ENCODE measurements around the gene RPL9.
"Not testable (repeated sequence)": the region's sequence is repeated elsewhere in the genome, so short reads cannot be mapped to it uniquely, and the experiment has no call there.

Gene RPL9

DNA sequence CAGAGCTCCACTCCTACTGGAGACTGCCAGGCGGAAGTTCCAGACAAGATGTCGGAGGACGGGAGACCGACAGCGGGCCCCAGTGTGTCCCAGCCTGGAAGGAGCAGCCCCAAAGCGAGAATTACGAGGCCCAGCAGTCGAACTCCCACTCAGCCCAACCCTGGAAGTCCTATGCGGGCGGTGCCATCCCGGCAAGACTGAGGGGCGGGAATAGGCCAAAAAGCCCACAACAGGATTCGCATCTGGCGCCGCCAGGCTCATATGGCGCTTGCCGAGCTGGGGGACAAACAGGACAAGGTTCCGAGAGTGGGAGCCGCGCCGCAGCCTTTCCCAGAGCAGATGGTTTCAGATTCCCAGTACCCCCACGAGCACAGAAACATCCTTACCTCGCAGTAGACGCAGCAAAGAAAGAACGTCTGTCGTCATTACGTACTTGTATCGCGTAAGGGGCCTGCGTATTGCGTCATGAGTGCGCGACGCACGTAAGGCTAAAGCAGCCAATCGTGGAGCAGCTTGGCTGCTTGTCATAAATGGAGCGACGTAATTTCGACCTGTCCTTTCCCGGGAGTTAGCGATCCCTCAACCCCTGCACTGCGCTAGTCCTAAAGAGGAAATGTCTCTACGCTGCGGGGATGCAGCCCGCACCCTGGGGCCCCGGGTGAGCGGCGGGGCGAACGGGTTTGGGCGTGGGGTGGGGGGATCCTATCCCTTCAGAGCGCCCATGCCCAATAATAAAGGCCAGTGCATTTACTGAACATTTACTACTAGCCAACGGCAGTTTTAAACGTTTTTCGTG is at the start of gene RPL9, which contains the start of gene LIAS:
Gene RPL9, minus strand, starts transcription at position 418 of the 796 bp plus-strand sequence. CDS start 483 bp downstream, outside the sequence.
Gene LIAS, plus strand, starts transcription at position 552 of the 796 bp plus-strand sequence. Its CDS starts 62 bp downstream, at position 614.
- H3K27ac Mint-ChIP-seq, result peak within 1 kb of the TSS; percentile 99
- peak within 1 kb of the TSS; percentile 98 for H3K4me3 Mint-ChIP-seq
- H3K36me3 Mint-ChIP-seq (ENCODE audit: low read depth), result peaks cover 81% of the 10 kb centered on the region
- peaks cover 60% of the 10 kb centered on the region for H3K4me1 Mint-ChIP-seq (ENCODE audit: low read depth)
- H3K9me3 Mint-ChIP-seq, result no peaks in the 10 kb centered on the region
- no peaks in the 10 kb centered on the region for H3K27me3 Mint-ChIP-seq

DNA sequence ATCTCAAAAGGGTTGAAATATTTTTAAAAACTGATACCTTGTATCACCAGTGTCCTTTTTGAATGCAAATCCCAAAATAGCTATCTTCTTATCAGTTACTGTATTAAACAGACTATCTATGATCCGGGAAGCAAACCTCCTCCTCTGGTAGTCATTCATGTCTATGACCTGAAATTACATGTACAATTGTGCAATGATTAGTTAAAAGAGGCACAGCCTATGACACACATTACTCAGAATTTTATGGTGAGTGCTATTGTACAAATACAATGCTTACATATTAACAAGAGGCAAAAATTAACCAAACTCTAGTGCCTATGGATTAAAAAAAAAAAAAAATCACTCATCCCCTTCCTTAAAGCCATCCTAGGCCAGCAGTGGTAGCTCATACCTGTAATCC is 46.9 kb upstream of the RPL9 start:
- Mint-ChIP-seq H3K4me1 (ENCODE audit: low read depth) (no peaks in the 10 kb centered on the region), H3K27ac (no peak overlapping the region)

DNA sequence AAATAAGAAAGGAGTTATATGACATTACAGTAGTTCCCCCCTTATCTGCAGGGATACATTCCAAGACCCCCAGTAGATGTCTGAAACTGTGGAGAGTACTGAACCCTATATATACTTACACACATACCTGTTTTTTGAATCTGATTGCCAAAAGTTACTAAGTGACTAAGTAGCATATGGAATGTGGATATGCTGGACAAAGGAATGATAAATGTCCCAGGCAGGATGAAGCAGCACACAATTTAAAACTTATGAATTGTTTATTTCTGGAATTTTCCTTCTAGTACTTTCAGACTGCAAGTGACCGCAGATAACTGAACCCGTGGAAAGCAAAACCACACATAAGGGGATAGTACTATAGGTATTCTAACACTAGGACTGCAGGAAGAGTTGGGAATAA is 45.8 kb upstream of the RPL9 start:
- H3K9me3 Mint-ChIP-seq, result no peaks in the 10 kb centered on the region

More for the DNA sequence above, 46.9 kb upstream of the RPL9 start:
- H3K9me3 Mint-ChIP-seq, result no peaks in the 10 kb centered on the region
- peaks cover 67% of the 10 kb centered on the region for H3K36me3 Mint-ChIP-seq (ENCODE audit: low read depth)
- H3K27me3 Mint-ChIP-seq, result no peaks in the 10 kb centered on the region
- H3K4me3 Mint-ChIP-seq, result no peak overlapping the region

DNA sequence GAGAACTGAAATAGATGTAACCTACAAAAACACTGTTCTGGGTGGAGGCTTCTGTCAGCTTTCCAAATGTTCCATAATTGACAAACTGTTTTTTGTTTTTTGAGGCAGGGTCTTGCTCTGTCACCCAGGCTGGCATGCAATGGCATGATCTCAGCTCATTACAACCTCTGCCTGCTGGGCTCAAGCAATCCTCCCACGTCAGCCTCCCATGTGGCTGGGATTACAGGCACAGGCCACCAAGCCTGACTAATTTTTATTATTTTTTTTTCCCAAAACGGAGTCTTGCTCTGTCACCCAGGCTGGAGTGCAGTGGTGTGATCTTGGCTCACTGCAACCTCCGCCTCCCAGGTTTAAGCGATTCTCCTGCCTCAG is 43.9 kb upstream of the RPL9 start:
- not testable (repeated sequence) for H3K9me3 Mint-ChIP-seq; H3K27ac Mint-ChIP-seq; H3K4me3 Mint-ChIP-seq; H3K4me1 Mint-ChIP-seq (ENCODE audit: low read depth); H3K27me3 Mint-ChIP-seq
- peaks cover 59% of the 10 kb centered on the region for H3K36me3 Mint-ChIP-seq (ENCODE audit: low read depth)

More for the DNA sequence above, 45.8 kb upstream of the RPL9 start:
- no peak overlapping the region for H3K27ac Mint-ChIP-seq
- peaks cover 63% of the 10 kb centered on the region for H3K36me3 Mint-ChIP-seq (ENCODE audit: low read depth)
- no peaks in the 10 kb centered on the region for H3K27me3 Mint-ChIP-seq
- H3K4me3 Mint-ChIP-seq, result no peak overlapping the region
- H3K4me1 Mint-ChIP-seq (ENCODE audit: low read depth), result no peaks in the 10 kb centered on the region

DNA sequence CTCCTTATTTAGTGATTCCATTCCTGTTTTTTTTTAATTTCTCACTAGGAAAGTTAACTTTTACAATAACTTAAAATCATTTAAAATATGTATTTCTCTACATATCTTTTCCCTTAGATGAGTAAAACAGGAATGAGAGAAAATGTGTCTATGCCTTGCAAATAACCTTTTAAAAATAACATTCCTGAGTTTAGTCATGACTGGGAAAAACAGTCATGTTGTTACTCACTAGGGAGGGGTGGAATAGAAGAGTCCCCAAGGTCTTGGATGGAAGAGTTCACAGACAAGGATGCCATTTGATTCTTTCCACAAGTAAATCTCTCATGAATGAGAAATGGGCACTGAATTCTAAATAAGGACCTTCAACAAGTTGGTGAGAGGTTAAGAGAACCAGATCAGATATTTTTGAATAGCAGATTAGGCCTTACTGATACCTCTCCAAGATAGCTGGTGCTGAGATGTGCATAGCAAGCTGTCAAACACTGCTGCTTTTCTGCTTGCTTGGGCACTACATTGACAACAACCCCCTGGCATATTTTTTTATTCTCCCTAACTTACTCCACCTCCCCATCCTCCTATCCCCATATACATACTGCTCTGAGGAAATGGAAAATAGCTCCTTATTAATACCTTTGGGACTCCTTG is 43.4 kb upstream of the RPL9 start:
- Mint-ChIP-seq H3K27ac (no peak overlapping the region), H3K36me3 (ENCODE audit: low read depth) (peaks cover 56% of the 10 kb centered on the region), H3K4me1 (ENCODE audit: low read depth) (no peaks in the 10 kb centered on the region), H3K27me3 (no peaks in the 10 kb centered on the region), H3K4me3 (no peak overlapping the region), H3K9me3 (no peaks in the 10 kb centered on the region)

DNA sequence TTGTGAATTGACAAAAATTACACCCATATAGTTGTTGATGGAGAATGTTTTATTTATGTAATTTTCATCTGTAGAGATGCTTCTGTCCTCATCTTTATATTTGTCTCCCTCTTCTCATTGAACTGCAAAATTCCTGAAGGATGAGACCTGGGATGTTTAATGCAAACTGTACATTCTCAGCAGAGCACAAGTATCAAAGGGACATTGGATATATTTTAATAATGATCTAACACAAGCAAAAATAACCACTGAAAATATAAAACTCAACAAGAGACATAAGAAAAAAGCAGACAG is 40.0 kb upstream of the RPL9 start:
- H3K27ac Mint-ChIP-seq, result no peak overlapping the region
- H3K9me3 Mint-ChIP-seq, result no peaks in the 10 kb centered on the region
- no peaks in the 10 kb centered on the region for H3K4me1 Mint-ChIP-seq (ENCODE audit: low read depth)
- H3K4me3 Mint-ChIP-seq, result no peak overlapping the region
- H3K36me3 Mint-ChIP-seq (ENCODE audit: low read depth), result peaks cover 33% of the 10 kb centered on the region
- H3K27me3 Mint-ChIP-seq, result no peaks in the 10 kb centered on the region

DNA sequence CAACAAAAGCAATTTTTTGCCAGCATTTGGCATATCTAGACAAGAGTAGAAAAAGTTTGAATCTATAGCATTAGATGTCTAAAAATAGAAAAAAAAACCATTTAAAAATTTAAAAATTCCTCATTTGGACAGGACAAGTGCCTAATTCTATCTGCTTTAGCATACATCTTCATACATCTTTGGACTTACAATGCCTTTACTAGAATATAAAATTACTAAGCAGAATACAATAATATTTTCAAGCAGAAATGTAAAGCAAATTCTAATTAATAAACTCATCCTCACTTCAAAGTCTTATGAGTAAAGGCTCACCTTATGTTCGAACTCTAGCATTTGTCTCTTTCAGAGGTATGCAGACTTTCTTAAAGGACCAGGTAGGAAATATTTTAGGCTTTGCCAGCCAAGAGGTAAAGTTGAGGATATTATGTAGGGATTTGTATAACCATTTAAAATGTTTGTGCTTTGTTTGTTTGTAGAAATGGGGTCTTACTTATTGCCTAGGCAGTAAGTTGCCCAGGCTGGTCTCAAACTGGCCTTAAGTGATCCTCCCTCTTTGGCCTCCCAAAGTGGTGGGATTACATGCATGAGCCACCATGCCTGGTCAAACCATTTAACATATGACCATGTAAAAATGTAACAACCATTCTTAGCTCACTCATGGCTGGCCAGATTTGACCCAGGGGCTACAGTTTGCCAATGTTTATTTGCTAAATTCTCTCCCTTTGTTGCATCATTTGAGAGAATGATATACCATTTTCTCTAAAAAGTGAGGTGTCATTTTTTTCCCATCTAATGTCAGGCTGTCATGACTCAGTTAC is 39.4 kb upstream of the RPL9 start:
- no peak overlapping the region for H3K4me3 Mint-ChIP-seq
- H3K27me3 Mint-ChIP-seq, result no peaks in the 10 kb centered on the region
- no peak overlapping the region for H3K27ac Mint-ChIP-seq
- peaks cover 28% of the 10 kb centered on the region for H3K36me3 Mint-ChIP-seq (ENCODE audit: low read depth)
- no peaks in the 10 kb centered on the region for H3K4me1 Mint-ChIP-seq (ENCODE audit: low read depth)
- no peaks in the 10 kb centered on the region for H3K9me3 Mint-ChIP-seq

DNA sequence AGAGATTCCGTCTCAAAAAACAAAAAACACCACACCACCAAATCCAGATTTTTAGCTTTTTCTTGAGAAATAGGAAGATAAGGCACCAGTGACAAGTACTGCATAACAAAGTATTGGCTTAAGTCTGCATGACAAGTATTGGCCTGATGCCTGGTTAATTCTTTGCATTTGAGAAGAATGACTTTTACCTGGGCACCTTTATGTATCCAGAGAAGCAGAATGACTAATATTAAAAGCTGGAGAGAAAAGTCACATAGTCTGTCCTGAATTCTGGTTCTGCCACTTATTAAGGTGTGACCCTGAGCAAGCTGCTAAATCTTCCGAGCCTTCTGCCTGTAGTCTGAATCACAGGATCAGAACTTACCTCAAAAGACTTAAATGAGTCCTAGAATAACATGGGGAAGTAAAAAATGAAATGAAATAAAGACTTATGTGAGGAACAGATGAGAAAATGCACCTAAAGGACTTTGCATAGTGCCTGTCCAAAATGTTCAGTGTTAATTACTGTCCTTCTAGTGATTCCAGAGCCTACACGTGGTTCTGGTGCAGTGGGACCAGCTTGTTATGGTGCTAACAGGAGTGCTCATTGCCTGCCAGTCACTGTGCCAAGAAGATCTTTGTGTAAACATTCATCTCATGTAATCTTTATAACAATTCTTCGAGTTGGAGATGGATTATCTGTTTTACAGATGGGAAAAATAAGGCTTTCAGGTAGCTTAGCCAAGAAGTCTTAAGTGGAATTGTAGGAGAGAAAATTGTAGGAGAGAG is 36.9 kb upstream of the RPL9 start:
- Mint-ChIP-seq H3K4me3 (no peak overlapping the region), H3K36me3 (ENCODE audit: low read depth) (peaks cover 16% of the 10 kb centered on the region), H3K4me1 (ENCODE audit: low read depth) (no peaks in the 10 kb centered on the region), H3K9me3 (no peaks in the 10 kb centered on the region), H3K27me3 (no peaks in the 10 kb centered on the region), H3K27ac (no peak overlapping the region)

DNA sequence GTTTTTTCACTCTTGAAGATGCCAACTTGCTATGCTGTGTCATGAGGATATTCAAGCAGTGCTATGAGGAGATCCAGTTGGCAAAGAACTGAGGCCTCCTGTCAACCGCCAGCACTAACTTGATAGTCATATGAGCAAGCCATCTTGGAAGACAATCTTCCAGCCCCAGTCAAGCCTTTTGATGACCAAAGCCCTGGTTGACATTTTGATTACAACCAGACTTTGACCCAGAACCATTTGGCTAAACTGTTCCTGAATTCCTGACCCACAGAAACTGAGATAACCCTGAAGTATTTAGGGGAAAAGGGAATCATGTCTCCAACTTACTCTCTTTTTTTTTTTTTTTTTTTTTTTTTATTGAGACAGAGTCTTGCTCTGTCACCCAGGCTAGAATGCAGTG is 35.6 kb upstream of the RPL9 start:
- Mint-ChIP-seq H3K27ac (no peak overlapping the region), H3K36me3 (ENCODE audit: low read depth) (peaks cover 11% of the 10 kb centered on the region), H3K9me3 (no peaks in the 10 kb centered on the region), H3K27me3 (no peaks in the 10 kb centered on the region), H3K4me1 (ENCODE audit: low read depth) (no peaks in the 10 kb centered on the region), H3K4me3 (no peak overlapping the region)

DNA sequence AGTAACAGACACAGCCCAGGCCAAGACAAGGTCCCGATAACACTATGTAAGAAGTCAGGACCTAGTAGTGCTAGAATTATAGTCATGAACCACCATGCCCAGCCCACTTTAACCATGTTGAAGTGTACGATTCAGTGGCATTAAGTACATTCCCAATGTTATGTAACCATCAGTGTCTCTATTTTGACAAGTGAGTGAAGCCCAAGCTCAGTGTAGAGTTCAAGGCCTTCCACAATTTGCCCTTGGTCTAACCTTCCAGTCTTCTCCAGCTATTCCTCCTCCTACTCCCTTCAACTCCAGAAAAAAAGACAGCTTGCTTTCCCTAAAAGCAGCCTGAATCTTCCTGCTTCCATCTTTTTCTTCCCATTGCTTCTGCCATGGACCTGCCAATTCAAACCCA is 31.6 kb upstream of the RPL9 start:
- Mint-ChIP-seq H3K9me3 (no peaks in the 10 kb centered on the region), H3K4me3 (no peak overlapping the region), H3K27me3 (no peaks in the 10 kb centered on the region), H3K4me1 (ENCODE audit: low read depth) (no peaks in the 10 kb centered on the region), H3K27ac (no peak overlapping the region), H3K36me3 (ENCODE audit: low read depth) (no peaks in the 10 kb centered on the region)

DNA sequence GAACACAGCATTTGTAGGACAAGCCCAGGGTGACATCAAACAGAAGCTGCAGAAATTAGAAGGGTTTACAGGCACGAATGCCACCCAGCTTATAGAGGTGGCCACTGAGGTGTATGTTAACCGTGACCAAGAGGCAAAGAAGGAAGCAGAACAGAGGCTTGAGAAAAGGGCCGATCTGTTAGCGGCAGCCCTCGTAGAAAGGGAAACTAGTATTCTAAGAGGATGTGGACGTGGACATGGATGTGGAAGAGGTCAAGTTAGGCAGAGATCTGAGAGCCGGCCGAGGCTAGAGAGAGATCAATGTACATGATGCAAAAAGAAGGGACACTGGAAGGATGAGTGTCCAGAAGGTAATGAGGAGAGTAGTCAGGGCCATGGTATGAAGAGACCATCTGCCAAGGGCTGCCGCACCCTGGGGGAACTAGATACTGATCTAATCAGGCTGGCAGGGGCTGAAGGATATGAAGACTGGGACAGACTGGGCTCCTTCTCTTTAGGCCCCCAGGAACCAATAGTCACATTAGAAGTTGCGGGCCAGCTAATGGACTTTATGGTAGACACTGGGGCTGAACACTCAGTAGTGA is 27.6 kb upstream of the RPL9 start:
- no peak overlapping the region for H3K27ac Mint-ChIP-seq

DNA sequence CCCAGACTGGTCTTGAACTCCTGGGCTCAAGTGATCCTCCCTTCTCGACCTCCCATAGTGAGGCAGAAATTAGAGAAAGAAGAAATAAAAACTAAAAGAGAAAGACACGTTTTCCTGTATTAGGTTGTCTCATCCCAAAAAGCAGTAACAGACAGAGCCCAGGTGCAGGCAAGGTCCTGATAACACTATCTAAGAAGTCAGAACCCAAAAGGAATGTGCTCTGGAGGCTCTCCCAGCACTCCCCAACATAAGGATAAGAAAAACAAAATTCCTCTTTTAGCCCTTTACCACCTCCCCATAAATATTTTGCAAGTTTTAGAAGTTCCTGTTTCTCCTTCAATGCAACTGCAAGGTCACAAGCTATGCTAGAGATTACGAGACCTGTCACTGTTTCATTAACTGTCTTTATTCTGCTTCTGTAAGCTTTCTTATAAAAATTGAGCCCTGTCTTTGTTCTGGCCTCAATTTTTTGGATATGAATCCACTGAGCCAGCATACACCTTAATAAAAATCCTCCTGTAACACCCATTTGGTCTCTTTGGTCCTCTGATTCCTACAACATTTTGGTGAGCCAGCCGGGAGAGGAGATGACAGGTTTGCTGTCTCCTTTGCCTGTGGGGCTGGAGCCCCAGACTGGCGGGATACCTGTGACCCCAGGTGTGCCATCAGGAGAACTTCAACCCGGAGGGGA is 26.0 kb upstream of the RPL9 start:
- Mint-ChIP-seq H3K27me3 (no peaks in the 10 kb centered on the region), H3K27ac (no peak overlapping the region), H3K4me3 (no peak overlapping the region), H3K4me1 (ENCODE audit: low read depth) (no peaks in the 10 kb centered on the region), H3K36me3 (ENCODE audit: low read depth) (no peaks in the 10 kb centered on the region), H3K9me3 (no peaks in the 10 kb centered on the region)

More for the DNA sequence above, 27.6 kb upstream of the RPL9 start:
- H3K4me3 Mint-ChIP-seq, result no peak overlapping the region
- no peaks in the 10 kb centered on the region for H3K36me3 Mint-ChIP-seq (ENCODE audit: low read depth)
- H3K27me3 Mint-ChIP-seq, result no peaks in the 10 kb centered on the region
- no peaks in the 10 kb centered on the region for H3K4me1 Mint-ChIP-seq (ENCODE audit: low read depth)
- H3K9me3 Mint-ChIP-seq, result no peaks in the 10 kb centered on the region

DNA sequence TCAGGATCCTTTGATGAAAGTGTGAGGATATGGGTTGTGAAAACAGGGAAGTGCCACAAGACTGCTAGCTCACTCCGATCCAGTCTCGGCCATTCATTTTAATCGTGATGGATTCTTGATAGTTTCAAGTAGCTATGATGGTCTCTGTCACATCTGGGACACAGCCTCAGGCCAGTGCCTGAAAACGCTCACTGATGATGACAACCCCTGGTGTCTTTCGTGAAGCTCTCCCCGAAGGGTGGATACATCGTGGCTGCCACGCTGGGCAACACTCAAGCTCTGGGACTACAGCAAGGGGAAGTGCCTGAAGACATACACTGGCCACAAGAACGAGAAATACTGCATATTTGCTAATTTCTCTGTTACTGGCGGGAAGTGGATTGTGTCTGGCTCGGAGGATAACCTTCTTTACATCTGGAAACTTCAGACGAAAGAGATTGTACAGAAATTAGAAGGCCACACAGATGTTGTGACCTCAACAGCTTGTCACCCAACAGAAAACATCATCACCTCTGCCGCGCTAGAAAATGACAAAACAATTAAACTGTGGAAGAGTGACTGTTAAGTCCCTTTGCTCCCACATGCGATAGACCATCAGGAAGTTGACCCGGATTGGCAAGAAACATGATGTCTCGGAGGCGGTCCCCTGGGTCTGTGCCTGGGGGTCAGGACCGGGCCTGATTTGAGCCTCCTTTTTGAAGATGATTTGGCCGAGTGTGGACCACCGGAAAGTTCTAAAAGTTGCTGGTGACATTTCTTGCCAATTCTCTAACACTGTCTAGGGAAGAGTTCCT is 22.4 kb upstream of the RPL9 start:
- Mint-ChIP-seq H3K27ac (no peak overlapping the region), H3K9me3 (no peaks in the 10 kb centered on the region), H3K36me3 (ENCODE audit: low read depth) (peaks cover 5% of the 10 kb centered on the region), H3K4me1 (ENCODE audit: low read depth) (no peaks in the 10 kb centered on the region), H3K4me3 (no peak overlapping the region), H3K27me3 (no peaks in the 10 kb centered on the region)
